Hippocampal formation (tissue), 2 donors: Measurements from ENCODE around the gene HNRNPD.
"Not testable (repeated sequence)": the region's sequence is repeated elsewhere in the genome, so short reads cannot be mapped to it uniquely, and the experiment has no call there.

Source experiments
- DNase-seq, 2 donors: peaks; one replicate each; lab custom pipeline; 2025; lab: John Stamatoyannopoulos, UW

Gene HNRNPD

DNA sequence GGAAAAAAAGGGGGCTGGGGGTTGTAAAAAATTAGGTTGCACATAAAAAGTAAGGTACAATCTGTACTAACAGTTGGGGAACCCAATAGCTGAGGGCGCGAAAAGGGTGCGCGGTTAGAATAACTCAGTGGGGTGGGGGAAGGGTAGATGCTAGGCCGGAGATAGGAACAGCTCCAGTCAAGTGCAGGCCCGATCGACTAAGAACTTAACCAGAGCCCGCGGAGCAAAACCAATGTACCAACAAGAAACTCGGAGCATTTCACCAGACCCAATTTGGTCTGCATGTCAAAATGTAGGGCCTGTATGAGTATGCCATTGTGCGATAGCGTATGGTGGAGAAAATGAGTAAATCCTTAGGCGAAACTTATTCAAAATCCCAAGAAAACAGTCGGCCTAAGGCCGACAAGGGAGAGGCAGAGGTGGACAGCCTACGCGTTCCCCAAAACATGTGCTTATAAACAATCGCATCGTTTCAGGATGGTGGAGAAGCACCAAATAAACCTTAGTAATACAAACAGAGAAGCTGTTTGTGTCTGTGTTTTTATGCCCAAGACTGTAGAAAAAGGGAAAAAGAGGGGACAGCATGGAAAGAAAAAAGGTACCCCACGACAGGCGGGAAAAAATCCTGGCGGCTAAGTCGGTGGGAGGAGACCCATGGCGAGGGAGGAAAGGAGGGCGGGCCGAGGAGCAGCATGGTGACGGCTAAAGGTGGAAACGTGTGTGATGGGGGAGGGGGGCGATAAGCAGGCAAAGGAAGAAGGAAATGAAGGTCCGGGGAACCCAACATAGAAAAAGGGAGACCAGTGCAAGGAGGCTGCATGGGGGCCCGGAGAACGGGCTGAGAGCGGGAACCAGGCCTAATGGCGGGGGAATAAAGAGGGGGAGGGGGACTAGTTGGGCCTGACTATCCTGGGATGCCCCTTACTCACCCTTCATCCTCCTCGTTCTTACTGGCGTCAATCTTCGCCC is 990 bp downstream of the HNRNPD start:
- DNase-seq: peak; percentile 29 to 30

DNA sequence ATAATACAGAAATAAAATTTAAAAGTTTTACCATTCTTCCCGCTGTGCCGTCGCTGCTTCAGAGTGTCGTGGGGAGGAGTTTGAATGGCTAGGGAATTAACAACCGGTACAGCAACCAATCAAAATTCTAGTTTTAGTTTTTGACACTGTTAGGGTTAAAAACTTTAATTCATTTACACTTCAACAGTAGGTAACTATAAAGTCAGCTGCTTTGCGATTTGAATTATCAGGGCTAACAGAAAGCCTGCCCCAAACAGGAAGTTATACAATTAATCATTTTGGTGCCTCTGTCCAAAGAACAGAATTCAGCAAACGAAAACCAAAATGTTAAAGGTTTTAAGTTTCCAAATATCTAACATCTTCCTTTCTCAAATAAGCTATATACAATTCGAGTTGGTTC is 2.3 kb downstream of the HNRNPD start:
- DNase-seq: no peak

DNA sequence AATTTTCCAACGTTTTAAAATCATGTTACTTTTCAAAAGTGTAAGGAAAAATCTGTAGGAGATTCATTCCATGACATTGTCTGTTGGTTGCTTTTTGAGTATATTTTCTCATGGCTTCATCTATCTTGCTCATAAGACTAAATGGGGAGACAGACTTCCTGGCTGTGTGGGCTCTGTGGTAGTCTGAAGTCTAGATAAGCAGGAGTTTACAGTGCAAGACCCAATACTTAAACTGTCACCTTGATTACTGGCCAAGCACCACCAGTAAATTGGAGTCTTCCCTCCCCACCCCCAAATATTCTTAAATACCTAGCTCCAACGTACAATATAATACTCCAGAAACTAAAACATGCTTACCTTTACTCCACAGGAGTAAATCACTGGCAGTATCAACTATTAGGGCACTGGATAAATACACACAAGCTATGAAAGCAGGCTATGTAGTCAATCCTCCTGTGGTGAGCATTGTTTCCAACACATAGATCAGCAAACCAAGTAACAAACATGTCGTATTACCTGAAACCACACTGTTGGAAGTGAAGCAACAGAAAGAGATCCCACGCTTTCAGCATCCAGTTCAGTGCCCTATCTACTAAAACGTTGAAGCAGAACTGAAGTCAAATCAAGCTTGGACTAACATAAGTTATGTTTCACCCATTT is 6.2 kb downstream of the HNRNPD start:
- no peak for DNase-seq

DNA sequence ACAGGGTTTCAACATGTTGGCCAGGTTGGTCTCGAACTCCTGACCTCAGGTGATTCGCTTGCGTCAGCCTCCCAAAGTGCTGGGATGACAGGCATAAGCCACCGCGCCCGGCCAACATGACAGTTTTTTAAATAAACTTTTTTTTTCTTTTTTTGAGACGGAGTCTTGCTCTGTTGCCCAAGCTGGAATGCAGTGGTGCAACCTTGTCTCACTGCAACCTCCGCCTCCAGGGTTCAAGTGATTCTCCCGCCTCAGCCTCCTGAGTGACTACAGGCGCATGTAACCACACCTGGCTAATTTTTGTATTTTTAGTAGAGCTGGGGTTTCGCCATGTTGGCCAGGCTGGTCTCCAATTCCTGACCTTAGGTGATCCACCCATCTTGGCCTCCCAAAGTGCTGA is 7.4 kb downstream of the HNRNPD start:
- not testable (repeated sequence) for DNase-seq

DNA sequence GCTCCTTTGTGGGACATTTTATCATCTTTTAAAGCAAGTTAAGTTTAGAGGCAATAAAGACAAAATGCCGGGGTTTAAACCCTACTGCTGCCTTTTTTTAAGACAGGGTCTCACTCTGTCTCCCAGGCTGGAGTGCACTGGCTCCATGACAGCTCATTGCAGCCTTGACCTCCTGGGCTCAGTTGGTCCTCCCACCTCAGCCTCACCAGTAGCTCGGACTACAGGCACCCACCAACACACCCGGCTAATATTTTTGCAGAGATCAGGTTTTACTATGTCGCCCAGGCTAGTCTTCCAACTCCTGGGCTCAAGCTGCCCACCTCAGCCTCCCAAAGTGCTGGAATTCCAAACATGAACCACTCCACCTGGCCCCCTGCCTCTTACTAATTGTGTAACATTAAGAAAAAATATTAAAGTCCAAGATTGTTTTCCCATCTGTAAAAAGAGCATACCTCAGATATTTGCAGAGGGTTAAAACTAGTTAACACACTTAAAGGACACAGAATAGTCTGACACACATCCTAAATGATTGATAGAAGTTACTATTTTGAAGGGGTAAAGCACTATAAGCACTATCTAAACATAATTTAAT is 9.8 kb downstream of the HNRNPD start:
- DNase-seq: no peak

DNA sequence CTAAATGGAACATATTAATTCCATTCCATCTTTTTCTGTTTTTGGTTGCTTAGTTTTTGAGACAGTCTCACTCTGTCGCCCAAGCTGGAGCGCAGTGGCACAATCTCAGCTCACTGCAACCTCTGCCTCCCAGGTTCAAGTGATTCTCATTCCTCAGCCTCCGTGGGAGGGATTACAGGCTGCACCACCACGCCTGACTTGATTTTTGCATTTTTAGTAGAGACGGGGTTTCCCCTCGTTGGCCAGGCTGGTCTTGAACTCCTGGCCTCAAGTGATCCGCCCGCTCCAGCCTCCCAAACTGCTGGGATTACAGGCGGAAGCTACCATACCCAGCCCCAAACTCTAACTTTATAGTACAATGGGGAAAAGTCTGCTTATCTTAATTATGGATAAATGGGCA is 11.2 kb downstream of the HNRNPD start:
- DNase-seq: no peak

DNA sequence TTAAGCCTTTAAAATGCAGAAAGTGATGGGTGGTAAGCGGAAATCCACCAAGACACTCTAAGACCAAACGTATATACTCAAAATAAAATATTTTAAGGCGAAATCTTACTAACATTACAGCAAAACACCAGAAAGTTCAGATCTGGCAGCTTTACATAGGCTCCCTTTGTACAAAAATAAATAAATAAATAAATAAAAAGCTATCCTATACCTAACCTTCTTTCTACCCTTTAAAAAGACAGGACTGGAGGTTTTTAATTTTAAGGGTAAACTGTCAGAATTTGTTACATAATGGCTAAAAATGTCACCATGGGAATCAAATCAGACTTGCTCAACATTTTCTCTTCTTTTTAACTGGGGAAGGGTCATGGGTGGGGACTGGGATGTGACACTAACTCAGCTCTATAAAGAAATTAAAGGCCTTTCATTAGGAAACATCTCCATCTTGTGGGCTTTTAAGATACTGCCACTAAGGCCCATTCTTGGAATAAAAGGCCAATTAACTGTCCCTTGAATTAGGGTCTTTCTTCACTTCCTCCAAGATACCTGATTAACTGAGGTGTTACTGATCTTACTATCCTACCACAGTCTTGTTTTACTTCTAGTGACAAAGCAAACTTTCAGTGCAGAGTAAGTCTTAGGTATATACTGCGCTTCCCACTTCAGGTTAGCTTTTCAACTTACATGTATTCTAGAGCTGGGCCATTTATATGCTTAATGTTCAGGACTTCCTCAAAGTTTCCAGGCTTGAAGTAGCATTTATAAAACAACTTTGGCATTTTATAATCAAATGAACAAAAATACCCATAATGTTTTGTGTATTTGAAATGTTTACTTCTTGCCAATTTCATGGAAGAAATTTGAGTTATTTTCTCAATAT is 13.3 kb downstream of the HNRNPD start:
- DNase-seq: peak in 1 of 2 donors; percentile 16

DNA sequence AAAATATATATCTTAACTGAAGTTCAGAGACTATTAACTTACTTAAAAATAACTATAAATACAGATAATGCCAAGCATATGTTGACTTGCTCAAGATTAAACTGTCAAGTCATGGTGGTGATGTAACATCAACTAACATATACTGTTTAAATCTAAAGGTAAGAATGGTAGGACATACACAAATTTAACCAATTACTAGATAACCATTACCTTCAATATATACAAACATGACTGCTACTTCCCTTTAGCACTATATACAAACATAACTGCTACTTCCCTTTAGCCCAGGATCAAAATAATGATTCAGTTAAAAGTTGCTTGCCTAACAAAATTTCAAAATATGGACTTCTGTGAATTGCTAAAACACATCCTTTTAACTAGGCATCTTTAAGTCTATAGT is 14.9 kb downstream of the HNRNPD start:
- DNase-seq: no peak

DNA sequence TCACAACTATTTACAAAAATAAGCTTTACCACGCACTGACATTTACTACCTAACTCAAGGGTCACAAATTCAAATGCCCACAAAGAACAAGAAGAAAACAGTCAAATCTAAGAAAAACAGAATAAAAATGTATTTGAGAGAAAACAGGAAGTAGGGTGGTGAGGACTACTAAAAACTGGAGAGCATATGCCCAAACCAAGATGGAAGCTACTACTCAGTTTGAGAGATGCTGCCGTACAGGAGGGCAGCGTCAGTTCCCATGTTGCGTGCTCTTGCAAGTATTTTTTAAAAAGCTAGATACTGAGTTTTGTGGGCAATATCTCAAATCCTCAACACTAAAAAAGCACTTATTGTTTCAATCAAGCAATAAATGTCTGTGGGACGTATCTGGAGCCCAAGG is 16.2 kb downstream of the HNRNPD start:
- no peak for DNase-seq

DNA sequence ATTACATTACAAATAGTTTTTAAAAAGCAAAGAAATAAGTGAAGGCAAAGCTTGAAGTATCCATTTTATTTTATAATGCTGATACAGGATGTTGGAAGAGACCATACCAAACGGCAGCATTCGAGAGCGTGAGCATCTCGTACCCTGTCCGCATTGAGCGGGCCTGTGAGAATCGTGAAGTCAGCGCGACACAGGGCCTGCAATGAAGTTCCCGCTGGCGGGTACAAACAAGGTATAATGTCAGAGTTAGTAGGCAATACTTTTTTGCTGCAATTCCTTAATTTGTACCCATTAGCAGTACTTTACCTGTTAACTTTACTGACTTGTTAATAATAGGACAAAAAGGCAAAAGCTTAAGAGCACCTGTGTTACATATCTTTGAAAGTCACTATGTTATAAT is 19.0 kb downstream of the HNRNPD start:
- no peak for DNase-seq

DNA sequence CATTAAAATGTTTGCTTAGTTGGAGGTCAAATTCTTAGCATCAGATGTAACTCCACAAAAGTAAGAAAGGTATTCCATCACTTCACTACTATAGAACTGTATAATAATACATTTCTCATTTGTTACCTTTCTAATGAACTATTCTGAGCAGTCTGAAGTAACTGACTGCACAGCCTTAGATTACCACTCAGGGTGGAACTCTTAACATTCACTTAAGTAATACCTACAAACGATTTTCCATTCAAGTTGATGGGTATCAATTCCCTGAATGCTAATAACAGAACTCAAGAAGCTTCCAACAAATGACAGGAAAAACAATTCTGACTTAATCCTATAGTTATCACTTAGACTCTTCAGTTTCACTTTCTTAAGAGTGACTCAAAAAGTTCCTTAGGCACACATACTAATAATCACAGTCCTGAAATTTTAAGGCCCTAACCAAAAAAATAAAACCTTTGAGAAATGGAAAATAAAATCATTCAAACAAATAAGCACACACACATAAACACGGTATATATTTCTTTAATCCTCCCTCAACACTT is 20.9 kb downstream of the HNRNPD start:
- no peak for DNase-seq

DNA sequence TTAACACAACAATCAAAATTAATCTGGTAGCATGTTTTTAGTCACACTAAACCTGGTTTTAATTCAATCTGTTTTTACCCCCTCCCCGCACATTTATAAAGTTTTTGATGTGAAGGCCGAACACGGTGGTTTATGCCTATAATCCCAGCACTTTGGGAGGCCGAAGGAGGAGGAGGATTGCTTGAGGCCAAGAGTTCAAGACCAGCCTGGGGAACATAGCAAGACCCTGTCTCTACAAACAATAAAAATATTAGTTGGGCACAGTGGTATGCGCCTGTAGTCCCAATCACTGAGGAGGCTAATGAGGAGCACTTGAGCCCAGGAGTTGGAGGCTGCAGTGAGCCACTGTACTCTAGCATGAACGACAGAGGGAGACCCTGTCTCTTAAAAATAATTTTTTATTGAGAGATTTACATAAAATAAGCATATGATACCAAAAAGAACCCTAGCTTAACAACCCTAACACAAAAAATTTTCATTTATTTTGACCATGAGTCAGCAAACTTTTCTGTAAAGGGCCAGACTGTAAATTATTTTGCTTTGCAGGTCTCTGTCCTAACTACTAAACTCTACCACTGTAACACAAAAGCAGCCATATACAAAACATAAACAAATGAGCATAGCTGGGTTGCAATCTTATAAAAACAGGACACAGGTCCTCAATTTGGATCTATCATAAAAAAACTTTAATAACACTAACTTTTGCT is 21.5 kb downstream of the HNRNPD start:
- DNase-seq: no peak

DNA sequence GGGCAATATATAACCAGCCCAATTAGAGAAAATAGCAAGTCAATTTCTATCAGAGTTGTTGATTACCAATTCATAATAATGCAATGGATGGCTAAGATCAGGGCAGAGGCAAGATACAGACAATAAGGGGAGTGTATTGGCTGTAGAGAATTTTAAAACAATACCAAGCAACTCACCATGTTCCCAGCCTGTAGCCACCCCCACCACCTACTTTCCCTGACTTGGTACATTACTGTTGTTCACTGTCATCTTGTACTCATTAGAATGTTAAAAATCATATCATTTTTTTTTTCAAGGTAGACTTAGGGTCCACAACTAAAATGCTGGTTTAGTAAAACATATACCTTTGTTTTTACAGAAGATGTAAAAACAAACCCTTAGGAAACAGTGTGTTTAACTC is 27.7 kb downstream of the HNRNPD start:
- no peak for DNase-seq

DNA sequence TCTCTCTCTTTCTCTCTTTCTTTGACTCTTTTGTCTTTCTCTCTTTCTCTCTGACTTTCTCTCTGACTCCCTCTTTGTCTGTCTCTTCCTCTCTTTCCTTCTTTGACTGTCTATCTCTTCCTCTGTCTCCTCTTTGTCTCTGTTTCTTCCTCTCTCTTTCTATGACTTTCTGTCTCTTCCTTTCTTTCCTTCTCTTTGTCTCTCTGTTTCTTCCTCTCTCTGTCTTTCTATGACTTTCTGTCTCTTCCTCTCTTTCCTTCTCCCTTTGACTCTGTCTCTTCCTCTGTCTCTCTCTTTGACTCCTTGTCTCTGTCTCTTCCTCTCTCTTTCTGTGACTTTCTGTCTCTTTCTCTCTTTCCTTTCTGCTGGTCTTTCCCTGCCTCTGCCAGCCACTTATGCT is 38.7 kb downstream of the HNRNPD start:
- no peak for DNase-seq

DNA sequence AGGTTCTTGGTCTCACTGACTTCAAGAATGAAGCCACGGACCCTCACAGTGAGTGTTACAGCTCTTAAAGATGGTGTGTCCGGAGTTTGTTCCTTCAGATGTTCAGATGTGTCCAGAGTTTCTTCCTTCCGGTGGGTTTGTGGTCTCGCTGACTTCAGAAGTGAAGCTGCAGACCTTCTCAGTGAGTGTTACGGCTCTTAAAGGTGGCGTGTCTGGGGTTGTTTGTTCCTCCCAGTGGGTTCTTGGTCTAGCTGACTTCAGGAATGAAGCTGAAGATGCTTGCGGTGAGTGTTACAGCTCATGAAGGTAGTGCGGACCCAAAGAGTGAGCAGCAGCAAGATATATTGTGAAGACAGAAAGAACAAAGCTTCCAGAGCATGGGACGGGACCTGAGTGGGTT is 40.1 kb downstream of the HNRNPD start:
- DNase-seq: not testable (repeated sequence)

DNA sequence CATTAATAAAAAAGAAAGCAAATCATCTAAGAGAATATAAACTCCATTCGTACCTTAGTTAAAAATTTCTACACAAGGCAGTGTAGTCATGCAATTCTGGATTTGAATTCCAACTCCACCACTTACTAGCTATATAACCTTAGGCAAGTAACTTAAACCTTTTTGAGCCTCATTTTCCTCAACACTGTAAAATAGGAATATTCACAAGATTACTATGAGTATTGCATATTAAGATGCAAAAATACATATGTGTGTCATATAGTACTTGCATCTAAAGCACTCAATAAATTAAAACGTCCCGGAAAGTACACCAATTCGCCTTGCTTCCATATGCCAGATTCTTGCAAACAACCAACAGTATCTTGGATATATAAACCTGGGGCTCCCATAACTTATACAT is 42.0 kb downstream of the HNRNPD start:
- DNase-seq: no peak

DNA sequence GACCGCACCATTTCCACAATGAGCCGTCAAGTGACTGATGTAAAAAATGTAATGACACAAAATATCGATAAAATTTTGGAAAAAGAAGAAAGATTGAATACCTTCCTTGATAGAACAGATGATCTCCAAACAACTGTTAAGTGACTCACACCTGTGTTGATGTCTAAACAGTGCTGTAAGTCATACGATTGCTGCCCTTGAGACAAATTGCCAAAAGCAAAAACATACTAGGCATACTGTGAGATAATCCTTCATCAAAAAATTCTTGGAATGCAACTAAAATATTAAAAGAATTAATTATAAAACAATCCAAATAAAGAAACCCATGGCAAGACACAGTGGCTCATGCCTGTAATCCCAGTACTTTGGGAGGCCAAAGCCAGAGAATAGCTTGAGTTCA is 53.4 kb downstream of the HNRNPD start:
- DNase-seq: no peak

DNA sequence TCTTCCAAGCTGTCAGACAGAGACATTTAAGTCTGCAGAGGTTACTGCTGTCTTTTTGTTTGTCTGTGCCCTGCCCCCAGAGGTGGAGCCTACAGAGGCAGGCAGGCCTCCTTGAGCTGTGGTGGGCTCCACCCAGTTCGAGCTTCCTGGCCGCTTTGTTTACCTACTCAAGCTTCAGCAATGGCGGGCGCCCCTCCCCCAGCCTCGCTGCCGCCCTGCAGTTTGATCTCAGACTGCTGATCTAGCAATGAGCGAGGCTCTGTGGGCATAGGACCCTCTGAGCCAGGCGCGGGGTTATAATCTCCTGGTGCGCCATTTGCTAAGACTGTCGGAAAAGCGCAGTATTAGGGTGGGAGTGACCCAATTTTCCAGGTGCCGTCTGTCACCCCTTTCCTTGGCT is 70.7 kb downstream of the HNRNPD start:
- DNase-seq: not testable (repeated sequence)
